ENCODE measurements around the gene CRLF3.

CRLF3 gene

GRCh38 chr17:30793282-30793977 is 31.1 kb downstream of the CRLF3 start:
- TF ChIP-seq FOXP2 (optimal IDR thresholded peaks at IDR 0.05; ENCODE audit: borderline replicate concordance, extremely low read depth, extremely low read length, insufficient read depth) (no peak), POLR2AphosphoS5 (IDR thresholded peaks at IDR 0.05; ENCODE audit: low read depth, low read length) (peak; percentile 65), TAF1 (IDR thresholded peaks at IDR 0.05; ENCODE audit: borderline replicate concordance, insufficient read depth, low read length) (no peak)

GRCh38 chr17:30790279-30790678 is 34.2 kb downstream of the CRLF3 start:
- TF ChIP-seq SIN3A (IDR thresholded peaks at IDR 0.05; ENCODE audit: borderline replicate concordance, insufficient read depth, low read length) (no peak), FOXP2 (optimal IDR thresholded peaks at IDR 0.05; ENCODE audit: borderline replicate concordance, extremely low read depth, extremely low read length, insufficient read depth) (no peak), REST (IDR thresholded peaks at IDR 0.05; ENCODE audit: insufficient read depth in 1 of 2, low read depth in 2 of 2, low read length in 2 of 2) (no peak), TAF1 (IDR thresholded peaks at IDR 0.05; ENCODE audit: borderline replicate concordance, insufficient read depth, low read length) (no peak), POLR2AphosphoS5 (IDR thresholded peaks at IDR 0.05; ENCODE audit: low read depth, low read length) (no peak)

- no peak for TF ChIP-seq SIN3A (IDR thresholded peaks at IDR 0.05; ENCODE audit: borderline replicate concordance, insufficient read depth, low read length)
- TF ChIP-seq REST (IDR thresholded peaks at IDR 0.05; ENCODE audit: insufficient read depth in 1 of 2, low read depth in 2 of 2, low read length in 2 of 2), result no peak
- no peak for TF ChIP-seq FOXP2 (optimal IDR thresholded peaks at IDR 0.05; ENCODE audit: borderline replicate concordance, extremely low read depth, extremely low read length, insufficient read depth)
- no peak for TF ChIP-seq TAF1 (IDR thresholded peaks at IDR 0.05; ENCODE audit: borderline replicate concordance, insufficient read depth, low read length)
- no peak for TF ChIP-seq POLR2AphosphoS5 (IDR thresholded peaks at IDR 0.05; ENCODE audit: low read depth, low read length)
Observed at GRCh38 chr17:30788918-30789317, 35.6 kb downstream of the CRLF3 start.

- TF ChIP-seq TAF1 (IDR thresholded peaks at IDR 0.05; ENCODE audit: borderline replicate concordance, insufficient read depth, low read length), result no peak
- TF ChIP-seq POLR2AphosphoS5 (IDR thresholded peaks at IDR 0.05; ENCODE audit: low read depth, low read length), result no peak
- no peak for TF ChIP-seq SIN3A (IDR thresholded peaks at IDR 0.05; ENCODE audit: borderline replicate concordance, insufficient read depth, low read length)
- TF ChIP-seq REST (IDR thresholded peaks at IDR 0.05; ENCODE audit: insufficient read depth in 1 of 2, low read depth in 2 of 2, low read length in 2 of 2), result no peak
- no peak for TF ChIP-seq FOXP2 (optimal IDR thresholded peaks at IDR 0.05; ENCODE audit: borderline replicate concordance, extremely low read depth, extremely low read length, insufficient read depth)
Observed at GRCh38 chr17:30782206-30782605, 42.3 kb downstream of the CRLF3 start.

GRCh38 chr17:30780343-30780742 is 44.1 kb downstream of the CRLF3 start:
- TF ChIP-seq REST (IDR thresholded peaks at IDR 0.05; ENCODE audit: insufficient read depth in 1 of 2, low read depth in 2 of 2, low read length in 2 of 2), result no peak
- TF ChIP-seq TAF1 (IDR thresholded peaks at IDR 0.05; ENCODE audit: borderline replicate concordance, insufficient read depth, low read length), result no peak
- TF ChIP-seq FOXP2 (optimal IDR thresholded peaks at IDR 0.05; ENCODE audit: borderline replicate concordance, extremely low read depth, extremely low read length, insufficient read depth), result no peak
